GM12878 (cell line): ENCODE results near the gene GMCL1. TPM values are rescaled to one million over a fixed set of nuclear protein-coding genes. Genes with fewer than 3 reads are reported as not detected.
A peak's percentile ranks its signal among the peaks of the same experiment; 100 is the strongest.

Experiments
- ATAC-seq: fragments of 200-7000 bp; cut with Tn5 transposase; 3 replicates; pipeline ENCODE4 v1.9.1; 2020; ENCODE audit warnings: mild to moderate bottlenecking, moderate library complexity
- BruUV-seq: library from RNA; stranded (reverse); fragments of 400-500 nt; replicated peaks from 2 replicates; lab custom pipeline; 2021; lab: Mats Ljungman, UMichigan
- CTCF ChIA-PET: fragments of 300-600 bp; sonication (Branson Sonifier 250); formaldehyde crosslinking; extraction: SDS; loops from one replicate; lab custom pipeline; 2021; ENCODE audit warnings: inconsistent platforms; lab: Yijun Ruan, JAX
- POLR2A ChIA-PET: fragments of 350-600 bp; formaldehyde crosslinking; extraction: SDS; loops from one replicate; lab custom pipeline; 2021; ENCODE audit warnings: inconsistent platforms; lab: Charles Lee
- RAD21 ChIA-PET: fragments of 300-600 bp; sonication (Branson Sonifier 250); formaldehyde crosslinking; loops from one replicate; lab custom pipeline; 2023; ENCODE audit warnings: antibody characterized with exemption; ENCODE audit not compliant: unreplicated experiment; lab: Charles Lee
- SMC1A ChIA-PET: fragments of 300-600 bp; sonication (Branson Sonifier 250); formaldehyde crosslinking; loops from one replicate; lab custom pipeline; 2023; ENCODE audit not compliant: unreplicated experiment, uncharacterized antibody; lab: Charles Lee
- DNase-seq: peaks from one replicate; pipeline ENCODE4 v3.0.0-alpha.2; 2011; ENCODE audit warnings: low read depth, low spot score
- FAIRE-seq: peaks from 3 replicates; lab custom pipeline; 2011; peaks lifted over from hg19 to GRCh38; lab: Jason Lieb, UNC
- H2AFZ ChIP-seq: 2 replicates; pipeline ENCODE4 v1.6.0; 2011; ENCODE audit warnings: low read depth, low read length, control low read depth; ENCODE audit not compliant: control insufficient read depth
- H3K27ac ChIP-seq: 2 replicates; pipeline ENCODE4 v1.5.1; 2011; ENCODE audit warnings: control low read depth; ENCODE audit not compliant: control insufficient read depth, insufficient read depth
- H3K27me3 ChIP-seq, 2 experiments: replicated peaks in 1 of 2; 2 replicates each; pipeline versions ENCODE4 v1.6.0 to v1.6.1; 2011; ENCODE audit warnings: low read length in 1 of 2; ENCODE audit not compliant: control insufficient read depth in 2 of 2, insufficient read depth in 2 of 2
- H3K36me3 ChIP-seq, 2 experiments: 2 replicates each; pipeline ENCODE4 v1.5.1; 2011; ENCODE audit warnings: low read length in 1 of 2; ENCODE audit not compliant: control insufficient read depth in 2 of 2, insufficient read depth in 2 of 2
- H3K4me1 ChIP-seq: 2 replicates; pipeline ENCODE4 v1.6.1; 2011; ENCODE audit warnings: mild to moderate bottlenecking, low read length, moderate library complexity, mixed read lengths; ENCODE audit not compliant: control insufficient read depth, insufficient read depth
- H3K4me2 ChIP-seq: 2 replicates; pipeline ENCODE4 v1.6.0; 2011; ENCODE audit warnings: control low read depth; ENCODE audit not compliant: control insufficient read depth, insufficient read depth
- H3K4me3 ChIP-seq: fragments of 200-600 bp; sonication (generic); 2 replicates; pipeline ENCODE4 v1.5.1; 2016
- H3K79me2 ChIP-seq: 2 replicates; pipeline ENCODE4 v1.6.0; 2011; ENCODE audit warnings: low read length; ENCODE audit not compliant: control insufficient read depth, insufficient read depth
- H3K9ac ChIP-seq: 2 replicates; pipeline ENCODE4 v1.8.0; 2011; ENCODE audit warnings: low read length, control low read depth, mixed read lengths; ENCODE audit not compliant: control insufficient read depth, insufficient read depth
- H3K9me3 ChIP-seq: replicated peaks from 3 replicates; pipeline ENCODE4 v1.5.1; 2011; ENCODE audit warnings: mild to moderate bottlenecking, low read length; ENCODE audit not compliant: control insufficient read depth, insufficient read depth
- H4K20me1 ChIP-seq: 2 replicates; pipeline ENCODE4 v1.6.0; 2011; ENCODE audit not compliant: control insufficient read depth, insufficient read depth
- CBX3 ChIP-seq: fragments of 200-600 bp; sonication (generic); IDR thresholded peaks from 2 replicates; pipeline ENCODE4 v1.6.1; 2016; ENCODE audit warnings: low read depth, borderline replicate concordance
- MEF2B ChIP-seq: fragments of 450-650 bp; IDR thresholded peaks from 2 replicates; pipeline ENCODE4 v1.6.1; 2018; ENCODE audit warnings: mild to moderate bottlenecking, moderate library complexity; ENCODE audit not compliant: partially characterized antibody, poor library complexity, severe bottlenecking
- RAD21 ChIP-seq: IDR thresholded peaks from 2 replicates; pipeline ENCODE4 v1.6.1; 2011; ENCODE audit warnings: mild to moderate bottlenecking, low read depth, low read length, moderate library complexity; ENCODE audit not compliant: insufficient read depth
- RUNX3 ChIP-seq: IDR thresholded peaks from 2 replicates; pipeline ENCODE4 v1.6.1; 2012; ENCODE audit warnings: low read length, inconsistent platforms
- SKIL ChIP-seq: fragments of 450-650 bp; IDR thresholded peaks from 2 replicates; pipeline ENCODE4 v1.6.1; 2017; ENCODE audit warnings: mild to moderate bottlenecking, low read depth, inconsistent platforms; ENCODE audit not compliant: poor library complexity, severe bottlenecking
- ZSCAN29 ChIP-seq: fragments of 450-650 bp; IDR thresholded peaks from 2 replicates; pipeline ENCODE4 v1.6.1; 2017; ENCODE audit warnings: mild to moderate bottlenecking, moderate library complexity
- WGBS: methylation state at CpG from one replicate; pipeline ENCODE4 v1.1.6; 2016; ENCODE audit warnings: low lambda C conversion rate; ENCODE audit not compliant: insufficient replicate concordance, insufficient coverage; ENCODE audit errors: missing lambda C conversion rate; 5-methylcytosine and 5-hydroxymethylcytosine counted together
- in situ Hi-C: fragments of 300-500 bp; cut with MboI; formaldehyde crosslinking; loops from 9 replicates; pipeline ENCODE4 v1.14.3; 2018; ENCODE audit warnings: mixed read lengths
- intact Hi-C: fragments of 100-400 bp; cut with micrococcal nuclease; formaldehyde crosslinking; loops from one replicate; pipeline ENCODE4 v1.14.2; 2022; ENCODE audit not compliant: unreplicated experiment
- polyA plus RNA-seq, 11 experiments: library from polyadenylated mRNA; depleted of rRNA in 4 of 11; unstranded in 6 of 11; stranded (reverse) in 5 of 11; fragments of >200 nt; fragmentation: Nextera tagmentation in 4 of 11; fragmentation: Illumina TruSeq in 1 of 11; extraction: Ambion mirVana in 4 of 11; extraction: Trizol in 1 of 11; gene quantifications; 1 replicate in 1 of 11; 2 replicates in 10 of 11; pipeline versions ENCODE4 v1.2.1 to v1.2.3, GENCODE V29; 2011 to 2016; ENCODE audit warnings: inconsistent platforms in 2 of 11, missing spikeins in 2 of 11, low read depth in 1 of 11
- total RNA-seq, 4 experiments: library from RNA; depleted of rRNA in 3 of 4; stranded (reverse); fragments of >200 nt in 3 of 4; fragmentation: Illumina TruSeq in 1 of 4; extraction: Trizol in 1 of 4; gene quantifications; 2 replicates each; pipeline versions ENCODE4 v1.2.1 to v1.2.3, GENCODE V29; 2013 to 2021

The GMCL1 gene
- total and polyA plus RNA-seq, 10 of the 15 experiments (the other 5 are each of a cell fraction or from before 2014, with no cell fraction given), result 3.7 to 21.4 (median 12.3) TPM

GRCh38 chr2:69791045-69791444, 38.4 kb upstream of the GMCL1 start:
- no peaks in the 10 kb centered on the region for H3K27me3 ChIP-seq
- DNase-seq, result no peak
- peak overlapping the region; percentile 92 for H3K27ac ChIP-seq
- H2AFZ ChIP-seq, result no peak overlapping the region
- no peak overlapping the region for H3K4me2 ChIP-seq
- H3K9me3 ChIP-seq, result no peaks in the 10 kb centered on the region; the same call in 2 of the 3 replicates
- ChIA-PET RAD21 (interaction anchor here (0.7 to 4.8 kb wide), 11 partner anchors 10 to 66 kb away, joined by 3 to 88 read pairs (median 22); partner anchors contain the start of gene ANXA4), POLR2A (interaction anchor here (0.8 to 3.6 kb wide), 7 partner anchors 9 to 50 kb away, joined by 3 to 40 read pairs (median 10); partner anchors contain the start of gene ANXA4), CTCF (interaction anchor here (0.6 to 3.5 kb wide), 12 partner anchors 8 to 233 kb away, joined by 3 to 31 read pairs (median 10); partner anchors contain the start of gene MXD1), SMC1A (interaction anchor here (0.8 to 7.5 kb wide), 18 partner anchors 9 to 278 kb away, joined by 3 to 94 read pairs (median 22); no protein-coding TSS in a partner anchor)
- BruUV-seq, result no TSS peak
- peaks cover 37% of the 10 kb centered on the region for H3K4me1 ChIP-seq
- H4K20me1 ChIP-seq, result no peaks in the 10 kb centered on the region
- H3K36me3 ChIP-seq, result peaks cover 2 to 3% of the 10 kb centered on the region in 2 experiments; a peak in 1 of 4 replicates
- H3K4me3 ChIP-seq, result peak overlapping the region; percentile 37; the same call in 1 of the 2 replicates
- peak; percentile 44 for TF ChIP-seq MEF2B
- peak; percentile 97 for TF ChIP-seq ZSCAN29
- TF ChIP-seq CBX3, result no peak
- peaks cover 4% of the 10 kb centered on the region; the same call in 1 of the 2 replicates for H3K79me2 ChIP-seq
- no peak overlapping the region for H3K9ac ChIP-seq
- intact Hi-C loops, result no loop called here
- no peak for ATAC-seq
- in situ Hi-C loops, result no loop called here
- no peak for FAIRE-seq

GRCh38 chr2:69796174-69796573, 33.3 kb upstream of the GMCL1 start:
- H2AFZ ChIP-seq, result no peak overlapping the region
- TF ChIP-seq SKIL (no peak), RAD21 (peak; percentile 42), RUNX3 (0 out of 2 replicates have a peak, but pooled peaks have one; percentile 19)
- TF ChIP-seq, all 136 proteins: peak for 2
- CTCF ChIA-PET, result interaction anchor here (0.7 to 4.4 kb wide), 4 partner anchors 21 to 71 kb away, joined by 3 to 33 read pairs (median 4); no protein-coding TSS in a partner anchor
- no peaks in the 10 kb centered on the region for H3K27me3 ChIP-seq
- no TSS peak for BruUV-seq
- ATAC-seq (no peak), DNase-seq (no peak), FAIRE-seq (no peak)
- H3K79me2 ChIP-seq, result peaks cover 18% of the 10 kb centered on the region
- peak overlapping the region; percentile 1 for H3K4me2 ChIP-seq
- intact Hi-C loops (loop anchor here (5.0 kb wide), 1 partner anchor 54 kb away; the partner anchor contains the start of gene ANXA4), in situ Hi-C loops (no loop called here)
- H3K27ac ChIP-seq, result no peak overlapping the region
- SMC1A ChIA-PET, result interaction anchor here (1.0 to 4.6 kb wide), 9 partner anchors 14 to 71 kb away, joined by 3 to 26 read pairs (median 5); no protein-coding TSS in a partner anchor
- WGBS, result 83% methylated on average over 1 of the region's 1 CpG
- RAD21 ChIA-PET, result interaction anchor here (0.6 to 1.9 kb wide), 5 partner anchors 19 to 71 kb away, joined by 3 to 11 read pairs (median 3); no protein-coding TSS in a partner anchor
- POLR2A ChIA-PET, result interaction anchor here (0.6 to 1.7 kb wide), 6 partner anchors 15 to 411 kb away, joined by 3 to 11 read pairs (median 4); no protein-coding TSS in a partner anchor
- H3K9ac ChIP-seq, result no peak overlapping the region
- H3K4me3 ChIP-seq, result no peak overlapping the region
- H3K36me3 ChIP-seq, result no peaks in the 10 kb centered on the region
- no peaks in the 10 kb centered on the region for H4K20me1 ChIP-seq
- H3K4me1 ChIP-seq, result peaks cover 44% of the 10 kb centered on the region
- H3K9me3 ChIP-seq, result no peaks in the 10 kb centered on the region
